ENCODE data around the gene GNAI2. TPM values are rescaled to one million over a fixed set of nuclear protein-coding genes. Genes with fewer than 3 reads are reported as not detected.
"Not testable (repeated sequence)": the region's sequence is repeated elsewhere in the genome, so short reads cannot be mapped to it uniquely, and the experiment has no call there.

Gene GNAI2
- total and polyA plus RNA-seq, 8 donors: 61.1 to 211 (median 79.2) TPM

GRCh38 chr3:50227390-50228183 lies 8.4 kb upstream of the GNAI2 start:
- H3K27ac ChIP-seq: peak overlapping the region; percentile 75 to 85 (median 83)
- WGBS, 5 donors: 1 to 2% (median 1%) methylated on average over 27 to 51 of the region's 51 CpGs
- no peaks in the 10 kb centered on the region for H3K27me3 ChIP-seq
- TF ChIP-seq EP300 (IDR thresholded peaks at IDR 0.05) (no peak), POLR2A (IDR thresholded peaks at IDR 0.05) (no peak), CTCF (IDR thresholded peaks at IDR 0.05) (peak in 5 of 7 experiments; percentile 69 to 97 (median 91)), POLR2AphosphoS5 (IDR thresholded peaks at IDR 0.05) (peak; percentile 22 to 85 (median 52))
- intact Hi-C loops (cut with DNase I; ENCODE audit: low total_unique reads): loop anchor here (2.0 to 10.0 kb wide), 2 partner anchors 35 to 47 kb away; partner anchors contain the start of gene LSMEM2
- no peaks in the 10 kb centered on the region for H3K36me3 ChIP-seq
- H3K9me3 ChIP-seq: no peaks in the 10 kb centered on the region
- H3K4me3 ChIP-seq: peak overlapping the region; percentile 59 to 82 (median 64)
- H3K4me1 ChIP-seq: peaks cover 13 to 30% (median 28%) of the 10 kb centered on the region in 4 donors
- DNase-seq: peak; percentile 95 to 98

- peak overlapping the region; percentile 75 to 85 (median 83) for H3K27ac ChIP-seq
- intact Hi-C loops (cut with DNase I; ENCODE audit: low total_unique reads): loop anchor here (10.0 kb wide), 1 partner anchor 47 kb away; the partner anchor contains the start of gene LSMEM2
- peak overlapping the region; percentile 59 to 82 (median 64) for H3K4me3 ChIP-seq
- not testable (repeated sequence) for H3K27me3 ChIP-seq, DNase-seq, H3K36me3 ChIP-seq, H3K9me3 ChIP-seq
- WGBS, 5 donors: 21 to 44% (median 35%) methylated on average over 15 of the region's 15 CpGs
- peaks cover 13 to 30% (median 28%) of the 10 kb centered on the region in 4 donors for H3K4me1 ChIP-seq
Measured at GRCh38 chr3:50228184-50228763, 7.7 kb upstream of the GNAI2 start.

- Histone ChIP-seq H3K27me3 (no peaks in the 10 kb centered on the region), H3K4me1 (peaks cover 13 to 35% (median 28%) of the 10 kb centered on the region in 4 donors), H3K9me3 (no peaks in the 10 kb centered on the region), H3K4me3 (no peak overlapping the region), H3K27ac (peak overlapping the region in 2 of 5 donors; percentile 14 to 21), H3K36me3 (no peaks in the 10 kb centered on the region)
- DNase-seq: no peak
- whole genome bisulfite sequencing, 5 donors: 91 to 100% (median 96%) methylated on average over 3 of the region's 3 CpGs
- intact Hi-C loops (cut with DNase I; ENCODE audit: low total_unique reads): loop anchor here (10.0 kb wide), 1 partner anchor 45 kb away; the partner anchor contains the start of gene LSMEM2
- TF ChIP-seq CTCF (IDR thresholded peaks at IDR 0.05) (no peak), POLR2AphosphoS5 (IDR thresholded peaks at IDR 0.05) (no peak), POLR2A (IDR thresholded peaks at IDR 0.05) (no peak), EP300 (IDR thresholded peaks at IDR 0.05) (no peak)
Measured at GRCh38 chr3:50229490-50229889, 6.5 kb upstream of the GNAI2 start.

- 80 to 90% (median 88%) methylated on average over 5 to 8 of the region's 8 CpGs for WGBS, 5 donors
- intact Hi-C loops (cut with DNase I; ENCODE audit: low total_unique reads): no loop called here
- DNase-seq: no peak
- no peak for TF ChIP-seq EP300 (IDR thresholded peaks at IDR 0.05)
- TF ChIP-seq POLR2AphosphoS5 (IDR thresholded peaks at IDR 0.05): no peak
- H3K4me1 ChIP-seq: peaks cover 20 to 43% (median 36%) of the 10 kb centered on the region in 4 donors
- H3K27ac ChIP-seq: peak overlapping the region in 2 of 5 donors; percentile 14 to 21
- H3K9me3 ChIP-seq: no peaks in the 10 kb centered on the region
- no peaks in the 10 kb centered on the region for H3K36me3 ChIP-seq
- H3K4me3 ChIP-seq: no peak overlapping the region
- H3K27me3 ChIP-seq: no peaks in the 10 kb centered on the region
Measured at GRCh38 chr3:50230104-50230793, 5.8 kb upstream of the GNAI2 start.

DNA sequence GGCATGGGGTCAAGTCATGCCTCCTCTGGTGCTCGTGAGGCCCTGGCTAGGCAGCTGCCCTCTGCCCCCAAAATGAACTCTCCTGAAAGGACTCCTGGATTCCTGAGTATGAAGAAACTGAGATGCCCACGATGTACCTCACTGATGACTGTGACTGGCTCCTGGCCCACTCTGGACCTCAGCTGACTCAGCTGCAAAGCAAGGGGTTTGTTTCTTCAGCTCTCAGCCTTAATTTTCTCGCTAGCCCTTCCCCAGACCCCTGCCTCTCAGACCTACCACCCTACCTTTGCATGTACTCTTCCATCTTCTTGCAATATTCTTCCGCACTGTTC lies 5.2 kb upstream of the GNAI2 start:
- intact Hi-C loops (cut with DNase I; ENCODE audit: low total_unique reads): no loop called here
- no peaks in the 10 kb centered on the region for H3K9me3 ChIP-seq
- WGBS, 5 donors: 72 to 91% (median 88%) methylated on average over 4 of the region's 4 CpGs

More for the DNA sequence above, 5.2 kb upstream of the GNAI2 start:
- Histone ChIP-seq H3K4me1 (peaks cover 24 to 44% (median 38%) of the 10 kb centered on the region in 4 donors), H3K36me3 (no peaks in the 10 kb centered on the region), H3K4me3 (no peak overlapping the region), H3K27ac (peak overlapping the region in 1 of 5 donors; percentile 14), H3K27me3 (no peaks in the 10 kb centered on the region)
- no peak for DNase-seq
- TF ChIP-seq POLR2AphosphoS5 (IDR thresholded peaks at IDR 0.05): no peak
- TF ChIP-seq CTCF (IDR thresholded peaks at IDR 0.05): no peak
- no peak for TF ChIP-seq POLR2A (IDR thresholded peaks at IDR 0.05)
- no peak for TF ChIP-seq EP300 (IDR thresholded peaks at IDR 0.05)

All from stomach (tissue), 9 donors.